Activated CD8-positive, alpha-beta memory T cell treated with anti-CD3 and anti-CD28 coated beads, Interleukin-2, amount 50 U/mL, for 48 hours (primary cell): ENCODE measurements around the gene USP17L15.
"Not testable (repeated sequence)": the region's sequence is repeated elsewhere in the genome, so short reads cannot be mapped to it uniquely, and the experiment has no call there.

Experiments used
- DNase-seq: peaks from one replicate; pipeline ENCODE4 v3.0.0-alpha.2; 2020

Gene USP17L15

GRCh38 chr4:9234085-9234484 lies at the start of gene USP17L15:
Gene USP17L15 (plus strand): TSS chr4:9234385. CDS start chr4:9234385, 0 bp downstream.
- DNase-seq, result not testable (repeated sequence)

- DNase-seq, result not testable (repeated sequence)
These were observed 23.8 kb upstream of the USP17L15 start, which contains the start of gene USP17L10 for GRCh38 chr4:9210357-9210756. Gene USP17L10 (plus strand): TSS chr4:9210657. CDS start chr4:9210657, 0 bp downstream.

GRCh38 chr4:9214701-9215100 lies 19.5 kb upstream of the USP17L15 start:
- peak; percentile 28 for DNase-seq

GRCh38 chr4:9215105-9215504 lies 19.1 kb upstream of the USP17L15 start, which contains the start of gene USP17L11:
Gene USP17L11 (plus strand): TSS chr4:9215405. CDS start chr4:9215405, 0 bp downstream.
- DNase-seq, result not testable (repeated sequence)

- not testable (repeated sequence) for DNase-seq
These were observed 14.3 kb upstream of the USP17L15 start, which contains the start of gene USP17L12 for GRCh38 chr4:9219852-9220251. Gene USP17L12 (plus strand): TSS chr4:9220152. CDS start chr4:9220152, 0 bp downstream.

- DNase-seq, result not testable (repeated sequence)
These were observed 9.6 kb upstream of the USP17L15 start, which contains the start of gene USP17L13 for GRCh38 chr4:9224596-9224995. Gene USP17L13 (plus strand): TSS chr4:9224896. CDS start chr4:9224896, 0 bp downstream.

GRCh38 chr4:9230249-9230648 lies 3.9 kb upstream of the USP17L15 start:
- peak; percentile 46 for DNase-seq

- DNase-seq, result not testable (repeated sequence)
These were observed 4.3 kb downstream of the USP17L15 start for GRCh38 chr4:9238461-9238860.

GRCh38 chr4:9243579-9243978 lies 9.4 kb downstream of the USP17L15 start, which contains the start of gene USP17L17:
Gene USP17L17 (plus strand): TSS chr4:9243879. CDS start chr4:9243879, 0 bp downstream.
- not testable (repeated sequence) for DNase-seq

GRCh38 chr4:9247953-9248680 lies 13.9 kb downstream of the USP17L15 start, which contains the start of gene USP17L18:
Gene USP17L18 (plus strand): TSS chr4:9248630. CDS start chr4:9248630, 0 bp downstream.
- peak; percentile 52 for DNase-seq

- DNase-seq, result not testable (repeated sequence)
These were observed 18.9 kb downstream of the USP17L15 start, which contains the start of gene USP17L19 for GRCh38 chr4:9253078-9253477. Gene USP17L19 (plus strand): TSS chr4:9253378. CDS start chr4:9253378, 0 bp downstream.

- not testable (repeated sequence) for DNase-seq
These were observed 23.6 kb downstream of the USP17L15 start, which contains the start of gene USP17L20 for GRCh38 chr4:9257824-9258223. Gene USP17L20 (plus strand): TSS chr4:9258124. CDS start chr4:9258124, 0 bp downstream.

GRCh38 chr4:9262572-9262971 lies 28.4 kb downstream of the USP17L15 start, which contains the start of gene USP17L21:
Gene USP17L21 (plus strand): TSS chr4:9262872. CDS start chr4:9262872, 0 bp downstream.
- DNase-seq, result not testable (repeated sequence)

GRCh38 chr4:9267319-9267718 lies 33.1 kb downstream of the USP17L15 start, which contains the start of gene USP17L22:
Gene USP17L22 (plus strand): TSS chr4:9267619. CDS start chr4:9267619, 0 bp downstream.
- DNase-seq, result not testable (repeated sequence)

GRCh38 chr4:9271719-9272118 lies 37.5 kb downstream of the USP17L15 start:
- DNase-seq, result peak; percentile 64
